HG03521 (cell line): ENCODE results near the gene FIP1L1.
"Not testable (repeated sequence)": the region's sequence is repeated elsewhere in the genome, so short reads cannot be mapped to it uniquely, and the experiment has no call there.

ENCODE experiments used
- ATAC-seq: cut with Tn5 transposase; IDR thresholded peaks from one replicate; pipeline ENCODE4 v1.9.1; 2021; ENCODE audit warnings: mild to moderate bottlenecking, moderate library complexity; ENCODE audit not compliant: unreplicated experiment

Gene FIP1L1

GRCh38 chr4:53466576-53466975 lies 89.1 kb downstream of the FIP1L1 start:
- not testable (repeated sequence) for ATAC-seq

GRCh38 chr4:53476232-53477037 lies 99.0 kb downstream of the FIP1L1 start:
- ATAC-seq = no peak

GRCh38 chr4:53477038-53477565 lies 99.7 kb downstream of the FIP1L1 start:
- ATAC-seq = no peak

- ATAC-seq = no peak
Measured at GRCh38 chr4:53477636-53478035, 100.2 kb downstream of the FIP1L1 start.

GRCh38 chr4:53478671-53479456 lies 101.4 kb downstream of the FIP1L1 start:
- ATAC-seq = no peak

- no peak for ATAC-seq
Measured at GRCh38 chr4:53479736-53480525, 102.5 kb downstream of the FIP1L1 start.

GRCh38 chr4:53480909-53481308 lies 103.5 kb downstream of the FIP1L1 start:
- no peak for ATAC-seq

- no peak for ATAC-seq
Measured at GRCh38 chr4:53481586-53481985, 104.1 kb downstream of the FIP1L1 start.

- ATAC-seq = no peak
Measured at GRCh38 chr4:53483250-53483649, 105.8 kb downstream of the FIP1L1 start.

- ATAC-seq = no peak
Measured at GRCh38 chr4:53484911-53485657, 107.6 kb downstream of the FIP1L1 start.

GRCh38 chr4:53485658-53486040 lies 108.2 kb downstream of the FIP1L1 start:
- no peak for ATAC-seq

- ATAC-seq = no peak
Measured at GRCh38 chr4:53487766-53488165, 110.3 kb downstream of the FIP1L1 start.

GRCh38 chr4:53489279-53489889 lies 111.9 kb downstream of the FIP1L1 start:
- ATAC-seq = no peak

- no peak for ATAC-seq
Measured at GRCh38 chr4:53490161-53490956, 112.9 kb downstream of the FIP1L1 start.

- ATAC-seq = no peak
Measured at GRCh38 chr4:53490965-53491622, 113.7 kb downstream of the FIP1L1 start.

- no peak for ATAC-seq
Measured at GRCh38 chr4:53494851-53495250, 117.4 kb downstream of the FIP1L1 start.

GRCh38 chr4:53497487-53498244 lies 120.2 kb downstream of the FIP1L1 start:
- no peak for ATAC-seq

- ATAC-seq = no peak
Measured at GRCh38 chr4:53498706-53499105, 121.3 kb downstream of the FIP1L1 start.
